A549 (cell line): Measurements from ENCODE around the gene TSEN54. TPM values are rescaled to one million over a fixed set of nuclear protein-coding genes. Genes with fewer than 3 reads are reported as not detected.

Experiments used
- ATAC-seq, 2 experiments: fragments of 200-7000 bp in 1 of 2; fragments of >200 bp in 1 of 2; cut with Nextera tagmentation in 1 of 2; cut with Tn5 transposase in 1 of 2; 3 replicates each; pipeline versions ENCODE4 v1.8.0 to v1.9.1; 2018 to 2020; ENCODE audit warnings: mild to moderate bottlenecking in 1 of 2, moderate library complexity in 1 of 2
- CTCF ChIA-PET: fragments of 300-600 bp; sonication (Branson Sonifier 250); formaldehyde crosslinking; extraction: SDS; loops from one replicate; lab custom pipeline; 2021; ENCODE audit warnings: antibody characterized with exemption, inconsistent platforms; lab: Yijun Ruan, JAX
- POLR2A ChIA-PET: fragments of 350-600 bp; formaldehyde crosslinking; extraction: SDS; loops from one replicate; lab custom pipeline; 2021; ENCODE audit warnings: antibody characterized with exemption, inconsistent platforms; lab: Yijun Ruan, JAX
- DNase-seq, 2 experiments: peaks; one replicate each; pipeline versions ENCODE4 v3.0.0 to v3.0.0-alpha.2; 2011 to 2016; ENCODE audit warnings: low read depth in 1 of 2, low spot score in 1 of 2
- FAIRE-seq: peaks from 2 replicates; lab custom pipeline; 2011; peaks lifted over from hg19 to GRCh38; lab: Jason Lieb, UNC
- H3K27ac ChIP-seq, 2 experiments: fragments of >200 bp; sonication (Bioruptor Twin); formaldehyde crosslinking; 3 replicates each; pipeline ENCODE4 v1.5.1; 2016 to 2017
- H3K4me1 ChIP-seq: fragments of >200 bp; sonication (Bioruptor Twin); formaldehyde crosslinking; 3 replicates; pipeline ENCODE4 v1.6.1; 2016
- H3K4me2 ChIP-seq: fragments of >200 bp; sonication (Bioruptor Twin); formaldehyde crosslinking; 3 replicates; pipeline ENCODE4 v1.6.1; 2016
- H3K4me3 ChIP-seq: fragments of >200 bp; sonication (Bioruptor Twin); formaldehyde crosslinking; 3 replicates; pipeline ENCODE4 v1.5.1; 2016
- H3K9me3 ChIP-seq: fragments of >200 bp; sonication (Bioruptor Twin); formaldehyde crosslinking; 3 replicates; pipeline ENCODE4 v1.6.1; 2016
- BCL3 ChIP-seq: fragments of >200 bp; sonication (Bioruptor Twin); formaldehyde crosslinking; IDR thresholded peaks from 3 replicates; pipeline ENCODE4 v1.6.1; 2016
- BHLHE40 ChIP-seq: IDR thresholded peaks from 2 replicates; pipeline ENCODE4 v1.6.1; 2012; ENCODE audit warnings: low read depth, low read length, inconsistent platforms
- CEBPB ChIP-seq, 2 experiments: fragments of >200 bp in 1 of 2; sonication (Bioruptor Twin) in 1 of 2; formaldehyde crosslinking in 1 of 2; IDR thresholded peaks; 2 replicates each; pipeline ENCODE4 v1.6.1; 2012 to 2016
- EHMT2 ChIP-seq: fragments of 200-600 bp; sonication (generic); IDR thresholded peaks from 2 replicates; pipeline ENCODE4 v1.6.1; 2016; ENCODE audit warnings: antibody characterized with exemption, low read depth, mild to moderate bottlenecking, moderate library complexity
- ELK1 ChIP-seq: fragments of 150-350 bp; IDR thresholded peaks from 2 replicates; pipeline ENCODE4 v1.6.1; 2014; ENCODE audit warnings: low read depth, mild to moderate bottlenecking, low read length
- EP300 ChIP-seq, 2 experiments: fragments of >200 bp; sonication (Bioruptor Twin); formaldehyde crosslinking; IDR thresholded peaks; 2 replicates in 1 of 2; 3 replicates in 1 of 2; pipeline ENCODE4 v1.6.1; 2016 to 2017
- ESRRA ChIP-seq: fragments of 150-350 bp; IDR thresholded peaks from 2 replicates; pipeline ENCODE4 v1.6.1; 2014; ENCODE audit warnings: mild to moderate bottlenecking, low read length, borderline replicate concordance
- FOSL2 ChIP-seq, 2 experiments: fragments of 450-650 bp in 1 of 2; fragments of >200 bp in 1 of 2; sonication (Bioruptor Twin) in 1 of 2; formaldehyde crosslinking; IDR thresholded peaks; 2 replicates each; pipeline versions ENCODE4 v1.5.0 to v1.6.1; 2016 to 2020; ENCODE audit warnings: mild to moderate bottlenecking in 1 of 2, moderate library complexity in 1 of 2
- GATA3 ChIP-seq: IDR thresholded peaks from 2 replicates; pipeline ENCODE4 v1.6.1; 2012; ENCODE audit warnings: borderline replicate concordance
- HEYL ChIP-seq: fragments of 250-450 bp; sonication (Bioruptor Pico); IDR thresholded peaks from 2 replicates; pipeline ENCODE4 v1.8.0; 2021; ENCODE audit warnings: mild to moderate bottlenecking, moderate library complexity
- HOXA7 ChIP-seq: fragments of 250-450 bp; sonication (Bioruptor Pico); IDR thresholded peaks from 2 replicates; pipeline ENCODE4 v1.5.0; 2020; ENCODE audit warnings: mild to moderate bottlenecking, moderate library complexity
- HOXB13 ChIP-seq: fragments of 250-450 bp; sonication (Bioruptor Pico); IDR thresholded peaks from 2 replicates; pipeline ENCODE4 v1.5.0; 2020; ENCODE audit warnings: low read depth, mild to moderate bottlenecking, moderate library complexity
- KDM1A ChIP-seq: fragments of 200-600 bp; sonication (generic); IDR thresholded peaks from 2 replicates; pipeline ENCODE4 v1.6.1; 2016; ENCODE audit warnings: low read depth, mild to moderate bottlenecking
- NFE2L2 ChIP-seq: fragments of 150-350 bp; conservative IDR thresholded peaks from 2 replicates; pipeline ENCODE4 v1.6.1; 2014; ENCODE audit warnings: low read length
- NPAS2 ChIP-seq: fragments of 250-450 bp; sonication (Bioruptor Pico); IDR thresholded peaks from 2 replicates; pipeline ENCODE4 v1.8.0; 2022; ENCODE audit warnings: mild to moderate bottlenecking, moderate library complexity, borderline replicate concordance
- NR3C1 ChIP-seq: fragments of >200 bp; sonication (Bioruptor Twin); formaldehyde crosslinking; IDR thresholded peaks from 3 replicates; pipeline ENCODE4 v1.6.1; 2017
- PBX3 ChIP-seq: IDR thresholded peaks from 2 replicates; pipeline ENCODE4 v1.6.1; 2012
- POLR2AphosphoS2 ChIP-seq: conservative IDR thresholded peaks from 2 replicates; pipeline ENCODE4 v1.6.1; 2012; ENCODE audit warnings: low read length, improper control_type of control experiment, inconsistent platforms
- RAD21 ChIP-seq, 2 experiments: fragments of >200 bp in 1 of 2; sonication (Bioruptor Twin) in 1 of 2; formaldehyde crosslinking in 1 of 2; IDR thresholded peaks in 1 of 2; conservative IDR thresholded peaks in 1 of 2; 2 replicates in 1 of 2; 3 replicates in 1 of 2; pipeline ENCODE4 v1.6.1; 2012 to 2018; ENCODE audit warnings: inconsistent platforms in 1 of 2
- RFX5 ChIP-seq: fragments of 450-650 bp; IDR thresholded peaks from 2 replicates; pipeline ENCODE4 v1.7.1; 2014; ENCODE audit warnings: antibody characterized with exemption, mild to moderate bottlenecking, moderate library complexity
- ZC3H11A ChIP-seq: fragments of 450-650 bp; IDR thresholded peaks from 2 replicates; pipeline ENCODE4 v1.6.1; 2014; ENCODE audit warnings: antibody characterized with exemption, mild to moderate bottlenecking
- ZFP36 ChIP-seq: fragments of 450-650 bp; IDR thresholded peaks from 2 replicates; pipeline ENCODE4 v1.6.1; 2014; ENCODE audit warnings: borderline replicate concordance; ENCODE audit not compliant: partially characterized antibody
- ZSCAN20 ChIP-seq: fragments of 250-450 bp; sonication (Bioruptor Pico); IDR thresholded peaks from 2 replicates; pipeline ENCODE4 v1.8.0; 2022; ENCODE audit warnings: mild to moderate bottlenecking, moderate library complexity
- WGBS: methylation state at CpG from one replicate; pipeline ENCODE4 v1.1.6; 2017; ENCODE audit errors: missing lambda C conversion rate; 5-methylcytosine and 5-hydroxymethylcytosine counted together
- polyA plus RNA-seq, 4 experiments: library from polyadenylated mRNA; depleted of rRNA in 3 of 4; stranded (reverse); fragments of >200 nt; fragmentation: RNase III in 1 of 4; extraction: RNeasy Plus Mini Kit Qiagen cat#74134 plus additional on column Dnase treatment in 1 of 4; gene quantifications; 2 replicates in 3 of 4; 3 replicates in 1 of 4; pipeline ENCODE4 v1.2.3, GENCODE V29; 2011 to 2017

TSEN54 gene
- polyA plus RNA-seq, 2 of the 4 experiments (the other 2 are of a cell fraction), result 24.8 to 38.4 TPM

GRCh38 chr17:75546181-75546580, 29.9 kb downstream of the TSEN54 start:
- CTCF ChIA-PET, result no interaction called here
- no peak overlapping the region for H3K4me2 ChIP-seq
- H3K4me3 ChIP-seq, result no peak overlapping the region
- no peak overlapping the region for H3K27ac ChIP-seq
- H3K4me1 ChIP-seq, result peaks cover 22% of the 10 kb centered on the region
- ATAC-seq, result no peak
- no peak for FAIRE-seq
- POLR2A ChIA-PET, result no interaction called here
- WGBS, result 95% methylated on average over 13 of the region's 13 CpGs
- no peak for DNase-seq
- no peaks in the 10 kb centered on the region for H3K9me3 ChIP-seq
- no peak for TF ChIP-seq ZSCAN20 (CRISPR knock-in tag)
- no peak for TF ChIP-seq HOXB13 (CRISPR knock-in tag)
- no peak for TF ChIP-seq EHMT2
- TF ChIP-seq POLR2AphosphoS2, result no peak
- TF ChIP-seq NFE2L2, result no peak
- TF ChIP-seq BCL3, result no peak
- TF ChIP-seq ZC3H11A, result no peak
- TF ChIP-seq RFX5, result no peak
- no peak for TF ChIP-seq NPAS2 (CRISPR knock-in tag)
- TF ChIP-seq, all 56 proteins: peak for 0

- WGBS, result 91% methylated on average over 9 of the region's 9 CpGs
- ChIA-PET POLR2A (no interaction called here), CTCF (interaction anchor here (1.4 kb wide), 1 partner anchor 13 kb away, joined by 4 read pairs; no protein-coding TSS in a partner anchor)
- TF ChIP-seq NPAS2 (CRISPR knock-in tag) (no peak), KDM1A (no peak), ESRRA (no peak), HOXA7 (no peak), NR3C1 (no peak), NFE2L2 (no peak), EHMT2 (no peak), ELK1 (no peak), RAD21 (conservative IDR thresholded peaks at IDR 0.05 in 1 of 2, IDR thresholded peaks at IDR 0.05 in 1 of 2) (no peak), HEYL (CRISPR knock-in tag) (no peak), GATA3 (no peak), ZFP36 (no peak), BHLHE40 (no peak), PBX3 (no peak), FOSL2 (IDR thresholded peaks at IDR 0.05) (no peak), FOSL2 (CRISPR knock-in tag; IDR thresholded peaks at IDR 0.05) (no peak), RFX5 (no peak), EP300 (IDR thresholded peaks at IDR 0.05) (no peak), CEBPB (IDR thresholded peaks at IDR 0.05) (no peak)
- DNase-seq (no peak), FAIRE-seq (no peak), ATAC-seq (no peak)
- Histone ChIP-seq H3K4me2 (no peak overlapping the region), H3K4me3 (no peak overlapping the region), H3K9me3 (no peaks in the 10 kb centered on the region), H3K27ac (no peak overlapping the region), H3K4me1 (peaks cover 26% of the 10 kb centered on the region)
Measured at GRCh38 chr17:75547091-75547490, 30.8 kb downstream of the TSEN54 start.
